Lung (tissue), 12 donors: ENCODE data around the gene TMCC3. TPM values are rescaled to one million over a fixed set of nuclear protein-coding genes. Genes with fewer than 3 reads are reported as not detected.

ENCODE experiments used
- ATAC-seq: fragments of 200-7000 bp; cut with Tn5 transposase; one replicate; pipeline ENCODE4 v1.9.1; 2020; ENCODE audit warnings: moderate number of reproducible peaks; ENCODE audit not compliant: insufficient read depth, low FRiP score
- DNase-seq, 3 donors: peaks; one replicate each; pipeline ENCODE4 v3.0.0-alpha.2; 2013 to 2017
- H3K27ac ChIP-seq, 2 donors: one replicate each; pipeline ENCODE4 v1.5.1; 2013; ENCODE audit warnings: mild to moderate bottlenecking in 2 of 2, moderate library complexity in 2 of 2, control low read depth in 1 of 2, inconsistent platforms in 1 of 2, low read depth in 1 of 2, low read length in 1 of 2
- H3K27me3 ChIP-seq, 3 donors: one replicate each; pipeline ENCODE4 v1.5.1; 2013; ENCODE audit warnings: low read length in 2 of 3; ENCODE audit not compliant: control insufficient read depth in 3 of 3, insufficient read depth in 3 of 3
- H3K36me3 ChIP-seq, 4 donors: one replicate each; pipeline ENCODE4 v1.5.1; 2013; ENCODE audit warnings: low read length in 4 of 4, mild to moderate bottlenecking in 1 of 4, moderate library complexity in 1 of 4; ENCODE audit not compliant: control insufficient read depth in 4 of 4, insufficient read depth in 4 of 4
- H3K4me1 ChIP-seq, 5 donors: one replicate each; pipeline ENCODE4 v1.5.1; 2013; ENCODE audit warnings: low read length in 5 of 5, mild to moderate bottlenecking in 2 of 5, moderate library complexity in 1 of 5; ENCODE audit not compliant: control insufficient read depth in 5 of 5, insufficient read depth in 5 of 5
- H3K4me3 ChIP-seq: one replicate; pipeline ENCODE4 v1.5.1; 2013; ENCODE audit warnings: mild to moderate bottlenecking, control low read depth, moderate library complexity
- H3K9ac ChIP-seq, 2 donors: one replicate each; pipeline ENCODE4 v1.5.1; 2013; ENCODE audit warnings: low read length in 2 of 2, control low read depth in 1 of 2; ENCODE audit not compliant: insufficient read depth in 1 of 2
- H3K9me3 ChIP-seq, 4 donors: one replicate each; pipeline ENCODE4 v1.5.1; 2013; ENCODE audit warnings: low read length in 3 of 4, mild to moderate bottlenecking in 1 of 4, moderate library complexity in 1 of 4; ENCODE audit not compliant: control insufficient read depth in 4 of 4, insufficient read depth in 3 of 4
- CTCF ChIP-seq: IDR thresholded peaks from 2 replicates; pipeline ENCODE4 v1.5.1; 2012; ENCODE audit warnings: mild to moderate bottlenecking; ENCODE audit errors: control extremely low read depth, extremely low read depth
- WGBS, 2 donors: extraction: QIAGEN DNeasy Blood & Tissue Kit; methylation state at CpG; one replicate each; pipeline ENCODE4 v1.1.7; 2013; 5-methylcytosine and 5-hydroxymethylcytosine counted together
- polyA plus RNA-seq, 2 donors: library from polyadenylated mRNA; stranded (reverse); fragments of 200-250 nt; gene quantifications; one replicate each; pipeline ENCODE4 v1.2.1, GENCODE V29; 2013
- total RNA-seq, 2 donors: library from RNA; depleted of rRNA in 1 of 2; stranded (reverse); fragments of >200 nt in 1 of 2; gene quantifications; one replicate each; pipeline ENCODE4 v1.2.1, GENCODE V29; 2014 to 2021
- donor health status: control.
- donor health status: control.
- donor health status: Bipolar disorder and iron deficiency.
- donor health status: healthy.
- donor health status: DM: yes; HTN: yes; CAD: no.

TMCC3 gene
- total and polyA plus RNA-seq, 4 donors, result 1.7 to 17.8 (median 7.6) TPM

DNA sequence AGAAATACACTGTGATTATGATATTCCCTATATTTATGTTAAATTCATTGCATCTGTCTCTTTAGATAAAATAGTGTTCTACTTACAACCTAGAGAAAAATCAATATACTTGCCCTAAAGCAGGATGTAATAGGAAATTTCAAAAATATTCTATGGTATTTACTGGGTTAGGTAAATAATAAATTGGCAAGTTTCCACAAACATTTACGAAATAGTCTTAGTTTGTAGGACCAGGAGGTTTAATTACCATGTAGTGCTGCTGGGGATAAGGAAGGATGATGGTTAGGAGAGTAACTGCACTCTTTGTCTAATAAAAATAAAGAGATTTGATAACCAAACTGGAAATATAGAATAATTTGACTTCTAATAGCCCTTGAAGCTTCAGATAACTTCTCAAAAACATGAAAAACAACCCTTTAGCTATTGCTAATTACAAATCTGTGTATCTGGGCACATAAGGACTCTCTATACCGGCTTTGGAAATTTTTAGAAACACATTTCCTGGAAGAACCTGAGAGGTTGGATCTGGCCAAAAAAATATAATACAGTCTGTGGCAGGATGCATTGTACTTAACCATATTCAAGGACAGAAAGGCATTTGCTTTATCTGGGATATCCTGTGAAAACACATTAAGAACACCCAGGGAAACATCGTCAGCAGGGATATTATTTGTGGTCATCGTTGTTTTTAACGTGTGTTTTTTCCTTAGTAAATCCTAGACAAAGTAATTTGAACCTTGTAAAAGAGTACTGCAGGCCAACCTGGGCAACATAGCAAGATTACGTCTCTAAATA is 36.7 kb upstream of the TMCC3 start:
- WGBS, 2 donors, result 57 to 77% methylated on average over 6 of the region's 6 CpGs
- no peak overlapping the region for H3K9ac ChIP-seq
- H3K27me3 ChIP-seq, result no peaks in the 10 kb centered on the region
- no peaks in the 10 kb centered on the region for H3K36me3 ChIP-seq
- DNase-seq, result no peak
- no peaks in the 10 kb centered on the region for H3K9me3 ChIP-seq
- H3K4me3 ChIP-seq, result no peak overlapping the region
- no peak for TF ChIP-seq CTCF
- ATAC-seq, result no peak
- peaks cover 0 to 14% (median 5%) of the 10 kb centered on the region in 5 donors for H3K4me1 ChIP-seq
- H3K27ac ChIP-seq, result no peak overlapping the region

DNA sequence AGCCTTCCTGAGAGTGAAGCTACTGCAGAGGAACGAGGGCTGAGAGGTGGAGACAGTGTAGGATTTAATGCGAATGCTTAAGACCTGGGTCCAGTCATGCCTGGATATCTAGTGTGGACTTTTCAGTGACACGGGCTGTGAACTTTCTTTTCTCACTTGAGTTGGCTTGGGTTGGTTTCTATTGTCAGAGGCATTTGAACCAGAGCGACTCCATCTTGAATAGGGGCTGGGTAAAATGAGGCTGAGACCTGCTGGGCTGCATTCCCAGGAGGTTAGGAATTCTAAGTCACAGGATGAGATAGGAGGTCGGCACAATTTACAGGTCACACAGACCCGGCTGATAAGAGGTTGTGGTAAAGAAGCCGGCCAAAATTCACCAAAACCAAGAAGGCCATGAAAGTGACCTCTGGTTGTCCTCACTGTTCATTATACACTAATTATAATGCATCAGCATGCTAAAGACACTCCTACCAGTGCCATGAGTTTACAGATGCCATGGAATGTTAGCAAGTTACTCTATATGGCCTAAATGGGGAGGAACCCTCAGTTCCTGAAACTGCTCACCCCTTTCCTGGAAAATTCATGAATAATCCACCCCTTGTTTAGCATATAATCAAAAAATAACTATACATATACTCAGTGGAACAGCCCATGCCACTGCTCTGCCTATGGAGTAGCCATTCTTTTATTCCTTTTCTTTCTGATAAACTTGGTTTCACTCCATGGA is 34.2 kb upstream of the TMCC3 start:
- H3K27ac ChIP-seq, result no peak overlapping the region
- no peak for TF ChIP-seq CTCF
- H3K9me3 ChIP-seq, result no peaks in the 10 kb centered on the region
- ATAC-seq (no peak), DNase-seq (no peak)
- no peaks in the 10 kb centered on the region for H3K27me3 ChIP-seq
- no peak overlapping the region for H3K4me3 ChIP-seq
- no peak overlapping the region for H3K9ac ChIP-seq
- peaks cover 0 to 2% (median 1%) of the 10 kb centered on the region in 5 donors for H3K4me1 ChIP-seq
- WGBS, 2 donors, result 96% methylated on average over 7 of the region's 7 CpGs
- no peaks in the 10 kb centered on the region for H3K36me3 ChIP-seq

GRCh38 chr12:94679554-94680195 is 29.3 kb upstream of the TMCC3 start:
- Histone ChIP-seq H3K9ac (no peak overlapping the region), H3K9me3 (no peaks in the 10 kb centered on the region), H3K4me1 (peaks cover 0 to 4% (median 0%) of the 10 kb centered on the region in 5 donors), H3K36me3 (no peaks in the 10 kb centered on the region), H3K27me3 (no peaks in the 10 kb centered on the region), H3K27ac (no peak overlapping the region), H3K4me3 (no peak overlapping the region)
- 88 to 89% methylated on average over 4 of the region's 4 CpGs for whole genome bisulfite sequencing, 2 donors
- ATAC-seq (no peak), DNase-seq (no peak)
- TF ChIP-seq CTCF, result no peak
